Prostate gland (tissue), 2 donors: ENCODE results near the gene CCSER2.

Source experiments
- CTCF ChIP-seq, 4 experiments: fragments of 200-600 bp in 2 of 4; fragments of 450-650 bp in 2 of 4; sonication (generic) in 2 of 4; IDR thresholded peaks; 1 replicate in 3 of 4; 2 replicates in 1 of 4; pipeline ENCODE4 v1.5.1; 2016 to 2019; ENCODE audit warnings: antibody characterized with exemption in 4 of 4, mild to moderate bottlenecking in 2 of 4, moderate library complexity in 2 of 4
- POLR2A ChIP-seq: fragments of 450-650 bp; IDR thresholded peaks from one replicate; pipeline ENCODE4 v1.6.1; 2016; ENCODE audit warnings: antibody characterized with exemption, mild to moderate bottlenecking
- POLR2AphosphoS5 ChIP-seq: sonication (generic); formaldehyde crosslinking; IDR thresholded peaks from one replicate; pipeline ENCODE4 v1.6.1; 2017; ENCODE audit warnings: antibody characterized with exemption

GRCh38 chr10:84344526-84344925, 16.1 kb downstream of the CCSER2 start:
- TF ChIP-seq CTCF (IDR thresholded peaks at IDR 0.05) (no peak), POLR2A (no peak), POLR2AphosphoS5 (no peak)
